Measurements from ENCODE around the gene NAT14.

The NAT14 gene

DNA sequence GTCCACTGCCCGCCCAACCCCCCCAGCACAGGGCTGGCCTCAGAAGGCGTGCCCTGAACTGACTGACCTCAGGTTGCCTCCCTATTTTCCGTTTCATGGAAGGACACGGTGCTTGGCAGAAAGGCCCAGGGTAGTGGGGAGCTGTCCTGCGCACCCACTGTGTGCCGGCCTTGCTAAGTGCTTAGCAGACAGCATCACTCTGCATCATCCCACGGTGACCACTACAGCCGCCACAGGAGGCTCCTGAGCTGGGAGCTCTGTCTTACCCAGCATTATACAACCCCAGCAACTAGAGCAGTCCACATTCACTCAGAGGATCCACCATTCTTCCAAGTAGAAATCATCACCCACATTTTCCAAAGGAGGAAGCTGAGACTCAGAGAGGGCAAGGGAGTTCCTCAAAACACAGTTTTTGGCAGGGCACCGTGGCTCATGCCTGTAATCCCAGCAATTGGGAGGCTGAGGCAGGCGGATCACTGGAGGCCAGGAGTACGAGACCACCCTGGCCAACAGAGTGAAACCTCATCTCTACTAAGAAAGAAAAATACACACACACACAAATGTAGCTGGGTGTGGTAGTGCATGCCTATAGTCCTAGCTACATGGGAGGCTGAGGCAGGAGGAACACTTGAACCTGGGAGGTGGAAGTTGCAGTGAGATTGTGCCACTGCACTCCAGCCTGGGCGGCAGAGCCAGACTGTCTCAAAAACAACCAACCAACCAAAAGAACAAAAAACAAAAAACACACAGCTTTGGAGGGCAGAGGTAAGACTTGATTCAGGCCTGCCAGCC, 50.4 kb downstream of the NAT14 start:
- no peak for DNase-seq (ENCODE audit: low read depth, low spot score)

- DNase-seq (ENCODE audit: low read depth, low spot score), result no peak
These were observed 51.0 kb downstream of the NAT14 start for GRCh38 chr19:55535965-55536350.

- DNase-seq (ENCODE audit: low read depth, low spot score), result no peak
These were observed 51.4 kb downstream of the NAT14 start for GRCh38 chr19:55536366-55536765.
